Naive thymus-derived CD8-positive, alpha-beta T cell (primary cell): ENCODE data around the gene DEDD. TPM values are rescaled to one million over a fixed set of nuclear protein-coding genes. Genes with fewer than 3 reads are reported as not detected.

Experiments used
- polyA plus RNA-seq, 3 donors: library from polyadenylated mRNA; unstranded; fragments of 300-500 nt; fragmentation: Illumina TruSeq; gene quantifications; one replicate each; pipeline ENCODE4 v1.2.3, GENCODE V29; 2021
- total RNA-seq, 8 experiments: library from RNA in 2 of 8; stranded (reverse) in 2 of 8; gene quantifications; one replicate each; pipeline ENCODE4 v1.2.3 and lab custom pipeline; 2021 to 2026

Gene DEDD
- total and polyA plus RNA-seq, 5 experiments from 2014 or later, result 29.0 to 38.6 (median 35.3) TPM

Other genes starting within 250 kb of the DEDD start
- gene ITLN1, start 247.5 kb downstream of the DEDD start, total RNA-seq, result not detected
- gene ITLN1, start 247.5 kb downstream of the DEDD start, polyA plus RNA-seq, result not detected
- gene ITLN2, start 177.9 kb downstream of the DEDD start, total RNA-seq, result not detected
- not detected for gene ITLN2, start 177.9 kb downstream of the DEDD start, polyA plus RNA-seq
- gene F11R, start 111.5 kb downstream of the DEDD start, total RNA-seq, result 10 to 100 TPM; 16.3 to 16.4 TPM
- 1 to 10 TPM; 6.7 to 9.0 (median 8.1) TPM for gene F11R, start 111.5 kb downstream of the DEDD start, polyA plus RNA-seq
- gene TSTD1, start 93.7 kb downstream of the DEDD start, total RNA-seq, result 100 to 1,000 TPM; 100 to 108 TPM
- gene TSTD1, start 93.7 kb downstream of the DEDD start, polyA plus RNA-seq, result 100 to 1,000 TPM; 342 to 508 (median 412) TPM
- 100 to 1,000 TPM; 107 to 118 TPM for gene USF1, start 86.7 kb downstream of the DEDD start, total RNA-seq
- 10 to 100 TPM in 1 of 3 donors, 1 to 10 TPM in 2; 4.3 to 11.1 (median 7.4) TPM for gene USF1, start 86.7 kb downstream of the DEDD start, polyA plus RNA-seq
- gene ARHGAP30, start 62.8 kb downstream of the DEDD start, total RNA-seq, result 100 to 1,000 TPM; 220 to 233 TPM
- gene ARHGAP30, start 62.8 kb downstream of the DEDD start, polyA plus RNA-seq, result 100 to 1,000 TPM; 110 to 207 (median 136) TPM
- gene NECTIN4, start 43.1 kb downstream of the DEDD start, total RNA-seq, result not detected
- not detected for gene NECTIN4, start 43.1 kb downstream of the DEDD start, polyA plus RNA-seq
- gene KLHDC9, start 34.3 kb downstream of the DEDD start, total RNA-seq, result under 1 TPM; 0.60 to 0.96 TPM
- gene KLHDC9, start 34.3 kb downstream of the DEDD start, polyA plus RNA-seq, result 1 to 10 TPM in 1 of 3 donors, under 1 TPM in 2; 0.30 to 1.5 (median 0.62) TPM
- gene PFDN2, start 14.6 kb downstream of the DEDD start, total RNA-seq, result 10 to 100 TPM; 37.9 to 41.4 TPM
- gene PFDN2, start 14.6 kb downstream of the DEDD start, polyA plus RNA-seq, result 10 to 100 TPM; 74.6 to 91.3 (median 86.0) TPM
- gene NIT1, start 14.6 kb downstream of the DEDD start, total RNA-seq, result 10 to 100 TPM; 43.5 to 46.4 TPM
- 10 to 100 TPM; 16.8 to 25.0 (median 18.3) TPM for gene NIT1, start 14.6 kb downstream of the DEDD start, polyA plus RNA-seq
- gene UFC1, start 21.3 kb upstream of the DEDD start, total RNA-seq, result 100 to 1,000 TPM; 116 to 118 TPM
- 100 to 1,000 TPM; 148 to 158 (median 155) TPM for gene UFC1, start 21.3 kb upstream of the DEDD start, polyA plus RNA-seq
- gene USP21, start 26.8 kb upstream of the DEDD start, total RNA-seq, result 10 to 100 TPM; 59.2 to 63.8 TPM
- 10 to 100 TPM; 13.8 to 31.4 (median 14.6) TPM for gene USP21, start 26.8 kb upstream of the DEDD start, polyA plus RNA-seq
- gene PPOX, start 33.8 kb upstream of the DEDD start, total RNA-seq, result 10 to 100 TPM; 76.2 to 82.1 TPM
- gene PPOX, start 33.8 kb upstream of the DEDD start, polyA plus RNA-seq, result 10 to 100 TPM; 12.0 to 17.8 (median 15.7) TPM
- gene B4GALT3, start 44.8 kb upstream of the DEDD start, total RNA-seq, result 10 to 100 TPM; 81.0 to 97.4 TPM
- gene B4GALT3, start 44.8 kb upstream of the DEDD start, polyA plus RNA-seq, result 10 to 100 TPM; 35.4 to 49.9 (median 37.6) TPM
- gene ADAMTS4, start 66.4 kb upstream of the DEDD start, total RNA-seq, result 1 to 10 TPM; 4.8 to 7.0 TPM
- under 1 TPM; 0.07 to 0.34 (median 0.22) TPM for gene ADAMTS4, start 66.4 kb upstream of the DEDD start, polyA plus RNA-seq
- 100 to 1,000 TPM; 126 to 127 TPM for gene NDUFS2, start 69.7 kb upstream of the DEDD start, total RNA-seq
- 100 to 1,000 TPM in 1 of 3 donors, 10 to 100 TPM in 2; 78.6 to 106 (median 95.4) TPM for gene NDUFS2, start 69.7 kb upstream of the DEDD start, polyA plus RNA-seq
- 10 to 100 TPM; 27.7 to 31.8 TPM for gene FCER1G, start 82.6 kb upstream of the DEDD start, total RNA-seq
- gene FCER1G, start 82.6 kb upstream of the DEDD start, polyA plus RNA-seq, result 100 to 1,000 TPM in 1 of 3 donors, 10 to 100 TPM in 2; 67.1 to 107 (median 84.4) TPM
- not detected for gene APOA2, start 91.0 kb upstream of the DEDD start, total RNA-seq
- gene APOA2, start 91.0 kb upstream of the DEDD start, polyA plus RNA-seq, result not detected
- 10 to 100 TPM in 1 of 2 experiments, 1 to 10 TPM in 1; 9.6 to 11.3 TPM for gene TOMM40L, start 93.4 kb upstream of the DEDD start, total RNA-seq
- 1 to 10 TPM; 4.9 to 8.1 (median 8.0) TPM for gene TOMM40L, start 93.4 kb upstream of the DEDD start, polyA plus RNA-seq
- not detected for gene NR1I3, start 105.5 kb upstream of the DEDD start, total RNA-seq
- under 1 TPM in 1 of 3 donors, not detected in 2; 0.19 TPM for gene NR1I3, start 105.5 kb upstream of the DEDD start, polyA plus RNA-seq
- gene PCP4L1, start 126.1 kb upstream of the DEDD start, total RNA-seq, result not detected
- not detected for gene PCP4L1, start 126.1 kb upstream of the DEDD start, polyA plus RNA-seq
- gene MPZ, start 177.3 kb upstream of the DEDD start, total RNA-seq, result 10 to 100 TPM; 11.9 to 12.2 TPM
- not detected for gene MPZ, start 177.3 kb upstream of the DEDD start, polyA plus RNA-seq
- 100 to 1,000 TPM; 113 to 127 TPM for gene SDHC, start 181.7 kb upstream of the DEDD start, total RNA-seq
- 100 to 1,000 TPM; 212 to 297 (median 217) TPM for gene SDHC, start 181.7 kb upstream of the DEDD start, polyA plus RNA-seq
- gene CFAP126, start 235.2 kb upstream of the DEDD start, total RNA-seq, result not detected
- gene CFAP126, start 235.2 kb upstream of the DEDD start, polyA plus RNA-seq, result not detected